B cell (primary cell): ENCODE measurements around the gene SEMA3B. TPM values are rescaled to one million over a fixed set of nuclear protein-coding genes. Genes with fewer than 3 reads are reported as not detected.

Experiments used
- ATAC-seq: fragments of 200-7000 bp; cut with Tn5 transposase; one replicate; pipeline ENCODE4 v1.10.0; 2021; ENCODE audit warnings: low read depth, mild to moderate bottlenecking, moderate number of reproducible peaks, moderate library complexity
- CTCF ChIA-PET: fragments of 350-600 bp; sonication (Branson Sonifier 250); formaldehyde crosslinking; loops from one replicate; lab custom pipeline; 2021; ENCODE audit warnings: antibody characterized with exemption, inconsistent platforms; lab: Charles Lee
- POLR2A ChIA-PET: fragments of 350-600 bp; sonication (Branson Sonifier 250); formaldehyde crosslinking; loops from one replicate; lab custom pipeline; 2021; ENCODE audit warnings: antibody characterized with exemption; lab: Charles Lee
- DNase-seq: peaks from one replicate; pipeline ENCODE4 v3.0.0; 2013
- H2AFZ ChIP-seq: 2 replicates; pipeline ENCODE4 v1.6.1; 2012; ENCODE audit warnings: mild to moderate bottlenecking, low read depth, low read length; ENCODE audit not compliant: insufficient read depth, poor library complexity, severe bottlenecking
- H3K27ac ChIP-seq, 2 donors: 1 replicate in 1 of 2; 2 replicates in 1 of 2; pipeline ENCODE4 v1.5.1; 2012 to 2013; ENCODE audit warnings: low read length in 2 of 2, mild to moderate bottlenecking in 2 of 2, moderate library complexity in 1 of 2
- H3K27me3 ChIP-seq, 4 experiments: fragments of 200-600 bp in 1 of 4; sonication (generic) in 1 of 4; replicated peaks in 1 of 4; 1 replicate in 2 of 4; 2 replicates in 2 of 4; pipeline versions ENCODE4 v1.6.1 to v1.7.0; 2013 to 2016; ENCODE audit warnings: low read length in 3 of 4, mild to moderate bottlenecking in 2 of 4, mixed read lengths in 1 of 4, moderate library complexity in 1 of 4; ENCODE audit not compliant: insufficient read depth in 4 of 4, control insufficient read depth in 3 of 4; ENCODE audit errors: control extremely low read depth in 1 of 4
- H3K36me3 ChIP-seq, 2 experiments: replicated peaks in 1 of 2; 1 replicate in 1 of 2; 2 replicates in 1 of 2; pipeline versions ENCODE4 v1.6.1 to v1.7.1; 2013; ENCODE audit warnings: low read length in 1 of 2; ENCODE audit not compliant: insufficient read depth in 2 of 2, control insufficient read depth in 1 of 2; ENCODE audit errors: control extremely low read depth in 1 of 2, extremely low read depth in 1 of 2
- H3K4me1 ChIP-seq, 2 donors: fragments of 200-600 bp in 1 of 2; sonication (generic) in 1 of 2; 1 replicate in 1 of 2; 2 replicates in 1 of 2; pipeline versions ENCODE4 v1.5.1 to v1.6.1; 2013 to 2017; ENCODE audit warnings: low read length in 2 of 2; ENCODE audit not compliant: control insufficient read depth in 2 of 2, insufficient read depth in 2 of 2
- H3K4me2 ChIP-seq: replicated peaks from 2 replicates; pipeline ENCODE3; 2012; ENCODE audit warnings: mild to moderate bottlenecking, low read depth, low read length; ENCODE audit not compliant: poor library complexity, severe bottlenecking
- H3K4me3 ChIP-seq, 5 experiments: fragments of 200-600 bp in 1 of 5; sonication (generic) in 1 of 5; 1 replicate in 3 of 5; 2 replicates in 2 of 5; pipeline versions ENCODE4 v1.5.1 to v1.7.0; 2011 to 2016; ENCODE audit warnings: low read length in 4 of 5, mild to moderate bottlenecking in 4 of 5, low read depth in 2 of 5, control low read depth in 1 of 5, moderate library complexity in 1 of 5; ENCODE audit not compliant: insufficient read depth in 1 of 5; ENCODE audit errors: control extremely low read depth in 1 of 5, extremely low read depth in 1 of 5
- H3K79me2 ChIP-seq: fragments of 200-600 bp; sonication (generic); one replicate; pipeline ENCODE4 v1.6.0; 2016; ENCODE audit warnings: low read length; ENCODE audit not compliant: control insufficient read depth, insufficient read depth
- H3K9ac ChIP-seq: fragments of 200-600 bp; sonication (generic); 2 replicates; pipeline ENCODE4 v1.6.1; 2017; ENCODE audit warnings: mild to moderate bottlenecking, low read length, moderate library complexity
- H3K9me3 ChIP-seq, 3 donors: one replicate each; pipeline versions ENCODE4 v1.6.1 to v1.7.1; 2013; ENCODE audit warnings: low read length in 2 of 3; ENCODE audit not compliant: control insufficient read depth in 2 of 3, insufficient read depth in 1 of 3; ENCODE audit errors: control extremely low read depth in 1 of 3
- H4K20me1 ChIP-seq: 2 replicates; pipeline ENCODE4 v1.6.0; 2012; ENCODE audit warnings: mild to moderate bottlenecking, low read length; ENCODE audit not compliant: insufficient read depth, control insufficient read depth, poor library complexity, severe bottlenecking
- H3K27ac Mint-ChIP-seq: one replicate; pipeline ENCODE4 v1.8.0; 2021; ENCODE audit warnings: mixed read lengths
- H3K27me3 Mint-ChIP-seq: one replicate; pipeline ENCODE4 v1.8.0; 2021; ENCODE audit warnings: mixed read lengths
- H3K4me1 Mint-ChIP-seq: one replicate; pipeline ENCODE4 v1.8.0; 2021; ENCODE audit warnings: mixed read lengths
- H3K4me3 Mint-ChIP-seq: one replicate; pipeline ENCODE4 v1.8.0; 2021; ENCODE audit warnings: mixed read lengths
- H3K9me3 Mint-ChIP-seq: one replicate; pipeline ENCODE4 v1.8.0; 2022; ENCODE audit warnings: mixed read lengths; ENCODE audit not compliant: insufficient read depth
- EZH2 ChIP-seq: IDR thresholded peaks from 2 replicates; pipeline ENCODE4 v1.6.1; 2012; ENCODE audit warnings: borderline replicate concordance, low read depth, mild to moderate bottlenecking, moderate library complexity, low read length; ENCODE audit not compliant: insufficient read depth, poor library complexity, severe bottlenecking
- WGBS: methylation state at CpG from one replicate; pipeline ENCODE4 v1.1.5; 2013; ENCODE audit warnings: missing lambda C conversion rate; ENCODE audit not compliant: insufficient coverage; 5-methylcytosine and 5-hydroxymethylcytosine counted together
- intact Hi-C: fragments of 100-400 bp; cut with micrococcal nuclease; formaldehyde crosslinking; loops from one replicate; pipeline ENCODE4 v1.10.0; 2022
- polyA minus RNA-seq: library from RNA; depleted of rRNA, polyadenylated mRNA; stranded (reverse); fragments of >200 nt; gene quantifications from 2 replicates; pipeline ENCODE4 v1.2.3, GENCODE V29; 2012
- polyA plus RNA-seq: library from polyadenylated mRNA; depleted of rRNA; stranded (reverse); fragments of >200 nt; gene quantifications from 2 replicates; pipeline ENCODE4 v1.2.3, GENCODE V29; 2012
- total RNA-seq, 2 donors: library from RNA; stranded (reverse); fragments of 120-200 nt in 1 of 2; gene quantifications; 1 replicate in 1 of 2; 2 replicates in 1 of 2; pipeline versions ENCODE4 v1.2.3 to v1.2.4, GENCODE V29; 2013 to 2022
- TF ChIP-seq, protein P1 (sequence below): fragments of 200-600 bp; IDR thresholded peaks from one replicate; pipeline ENCODE4 v1.8.0; 2022; ENCODE audit warnings: antibody characterized with exemption, mild to moderate bottlenecking

The SEMA3B gene
- total RNA-seq (0.34 and 0.51 TPM in 2 replicates), polyA plus RNA-seq (0.52 and 1.2 TPM in 2 replicates), polyA minus RNA-seq (0.93 and 2.6 TPM in 2 replicates)
- 0.75 TPM for total RNA-seq (2013)

DNA sequence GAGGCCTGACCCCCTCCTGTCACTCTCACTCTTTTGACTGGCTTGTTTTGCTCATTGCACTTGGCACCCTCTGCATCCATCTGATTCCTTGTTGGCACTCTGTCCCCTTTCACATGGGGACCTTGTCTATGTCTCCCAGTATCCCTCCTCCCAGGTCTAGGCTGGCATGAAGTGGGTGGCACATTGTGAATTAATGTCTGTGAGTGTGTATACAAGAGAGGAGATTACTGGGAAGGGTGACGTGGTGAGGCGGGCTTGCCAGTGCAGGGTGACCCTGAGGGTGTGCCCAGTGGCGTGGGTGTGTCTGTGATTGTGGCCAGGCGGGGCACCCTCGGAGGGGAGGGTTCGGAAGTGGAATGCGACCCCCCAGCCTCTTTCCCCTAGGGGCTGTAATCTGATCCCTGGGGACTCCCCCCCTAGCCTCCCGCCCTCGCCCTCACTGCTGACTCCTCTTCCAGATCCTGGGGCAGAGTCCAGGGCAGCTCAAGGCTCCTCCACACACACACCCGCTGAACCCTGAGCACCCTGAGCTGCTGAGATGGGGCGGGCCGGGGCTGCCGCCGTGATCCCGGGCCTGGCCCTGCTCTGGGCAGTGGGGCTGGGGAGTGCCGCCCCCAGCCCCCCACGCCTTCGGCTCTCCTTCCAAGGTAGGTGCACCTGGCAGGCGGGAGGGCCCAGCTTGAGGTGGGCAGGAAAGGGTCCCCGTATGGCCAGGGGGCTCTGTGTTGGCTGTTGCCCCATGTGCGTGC lies at the start of gene SEMA3B:
Gene SEMA3B (plus strand): TSS at position 445 of the 749 bp plus-strand sequence. CDS start 94 bp downstream, at position 539.
- Histone ChIP-seq H3K9me3 (no peaks in the 10 kb centered on the region), H3K36me3 (no peaks in the 10 kb centered on the region), H3K27ac (no peak within 1 kb of the TSS), H3K79me2 (no peaks in the 10 kb centered on the region), H2AFZ (no peak within 1 kb of the TSS), H3K4me1 (peaks cover 9 to 13% of the 10 kb centered on the region in 2 donors), H3K9ac (no peak within 1 kb of the TSS), H4K20me1 (peaks cover 3% of the 10 kb centered on the region), H3K4me3 (no peak within 1 kb of the TSS), H3K27me3 (peaks cover 0 to 43% (median 8%) of the 10 kb centered on the region in 4 experiments), H3K4me2 (no peak within 1 kb of the TSS)
- intact Hi-C loops: no loop called here
- Mint-ChIP-seq H3K9me3 (no peaks in the 10 kb centered on the region), H3K27me3 (peaks cover 23% of the 10 kb centered on the region), H3K27ac (no peak within 1 kb of the TSS), H3K4me1 (peaks cover 7% of the 10 kb centered on the region), H3K4me3 (no peak within 1 kb of the TSS)
- no peak for ATAC-seq
- no peak for DNase-seq
- CTCF ChIA-PET: interaction anchor here (0.6 to 5.5 kb wide), 4 partner anchors 19 to 75 kb away, joined by 3 to 46 read pairs (median 8); partner anchors contain the start of gene GNAT1
- no peak for TF ChIP-seq EZH2
- TF ChIP-seq, protein P1, sequence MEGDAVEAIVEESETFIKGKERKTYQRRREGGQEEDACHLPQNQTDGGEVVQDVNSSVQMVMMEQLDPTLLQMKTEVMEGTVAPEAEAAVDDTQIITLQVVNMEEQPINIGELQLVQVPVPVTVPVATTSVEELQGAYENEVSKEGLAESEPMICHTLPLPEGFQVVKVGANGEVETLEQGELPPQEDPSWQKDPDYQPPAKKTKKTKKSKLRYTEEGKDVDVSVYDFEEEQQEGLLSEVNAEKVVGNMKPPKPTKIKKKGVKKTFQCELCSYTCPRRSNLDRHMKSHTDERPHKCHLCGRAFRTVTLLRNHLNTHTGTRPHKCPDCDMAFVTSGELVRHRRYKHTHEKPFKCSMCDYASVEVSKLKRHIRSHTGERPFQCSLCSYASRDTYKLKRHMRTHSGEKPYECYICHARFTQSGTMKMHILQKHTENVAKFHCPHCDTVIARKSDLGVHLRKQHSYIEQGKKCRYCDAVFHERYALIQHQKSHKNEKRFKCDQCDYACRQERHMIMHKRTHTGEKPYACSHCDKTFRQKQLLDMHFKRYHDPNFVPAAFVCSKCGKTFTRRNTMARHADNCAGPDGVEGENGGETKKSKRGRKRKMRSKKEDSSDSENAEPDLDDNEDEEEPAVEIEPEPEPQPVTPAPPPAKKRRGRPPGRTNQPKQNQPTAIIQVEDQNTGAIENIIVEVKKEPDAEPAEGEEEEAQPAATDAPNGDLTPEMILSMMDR: no peak
- 94% methylated on average over 18 of the region's 21 CpGs for WGBS
- POLR2A ChIA-PET: no interaction called here

DNA sequence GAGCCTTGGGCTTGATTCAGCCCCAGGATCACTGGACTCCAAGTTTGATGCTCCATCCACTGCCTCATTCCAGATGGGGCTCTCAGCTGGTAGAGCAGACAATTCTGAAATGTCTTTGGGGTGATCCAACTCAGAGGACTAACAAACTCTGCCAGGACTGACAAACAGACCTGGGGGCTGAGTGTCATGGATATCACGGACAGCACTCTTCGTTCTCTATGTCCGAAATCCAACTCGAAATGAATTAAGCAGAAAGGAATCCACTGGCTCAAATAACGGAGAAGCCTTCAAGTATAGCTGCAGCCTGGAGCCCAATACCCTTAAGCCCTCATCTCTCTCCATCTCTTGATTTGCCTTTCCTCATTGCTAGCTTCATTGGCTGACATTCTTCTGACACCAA lies 49.7 kb upstream of the SEMA3B start:
- ChIA-PET CTCF (interaction anchor here (1.9 to 15.2 kb wide), 2 partner anchors 26 to 27 kb away, joined by 9 to 214 read pairs; partner anchors contain the start of gene GNAT1), POLR2A (no interaction called here)
- Histone ChIP-seq H3K27me3 (peaks cover 0 to 5% (median 0%) of the 10 kb centered on the region in 4 experiments), H3K36me3 (no peaks in the 10 kb centered on the region), H2AFZ (no peak overlapping the region), H4K20me1 (no peaks in the 10 kb centered on the region), H3K79me2 (no peaks in the 10 kb centered on the region), H3K4me1 (no peaks in the 10 kb centered on the region), H3K4me3 (no peak overlapping the region), H3K4me2 (no peak overlapping the region), H3K9ac (no peak overlapping the region), H3K27ac (no peak overlapping the region), H3K9me3 (peaks cover 0 to 2% (median 0%) of the 10 kb centered on the region in 3 donors)
- WGBS: 95% methylated on average over 5 of the region's 5 CpGs
- intact Hi-C loops: no loop called here
- Mint-ChIP-seq H3K27ac (no peak overlapping the region), H3K4me1 (no peaks in the 10 kb centered on the region), H3K4me3 (no peak overlapping the region), H3K27me3 (peaks cover 10% of the 10 kb centered on the region), H3K9me3 (no peaks in the 10 kb centered on the region)
- TF ChIP-seq, protein P1: no peak
- TF ChIP-seq EZH2: no peak
- ATAC-seq (no peak), DNase-seq (no peak)
